Left ventricle myocardium inferior (tissue), 1 donor: ENCODE data around the gene CEACAM21. TPM values are rescaled to one million over a fixed set of nuclear protein-coding genes. Genes with fewer than 3 reads are reported as not detected.
"Not testable (repeated sequence)": the region's sequence is repeated elsewhere in the genome, so short reads cannot be mapped to it uniquely, and the experiment has no call there.

Source experiments
- DNase-seq: peaks from one replicate; pipeline ENCODE4 v3.0.0-alpha.2; 2020
- H3K27ac ChIP-seq: fragments of 200-600 bp; replicated peaks from 2 replicates; pipeline ENCODE4 v1.8.0; 2021
- H3K27me3 ChIP-seq: fragments of 200-600 bp; 2 replicates; pipeline ENCODE4 v1.8.0; 2021; ENCODE audit warnings: low read depth
- H3K36me3 ChIP-seq: fragments of 200-600 bp; 2 replicates; pipeline ENCODE4 v1.8.0; 2021
- H3K4me1 ChIP-seq: fragments of 200-600 bp; 2 replicates; pipeline ENCODE4 v1.8.0; 2021
- H3K4me3 ChIP-seq: fragments of 200-600 bp; 2 replicates; pipeline ENCODE4 v1.8.0; 2021; ENCODE audit warnings: mild to moderate bottlenecking, moderate library complexity
- H3K9me3 ChIP-seq: fragments of 200-600 bp; replicated peaks from 2 replicates; pipeline ENCODE4 v1.8.0; 2021
- CTCF ChIP-seq: fragments of 200-600 bp; IDR thresholded peaks from 2 replicates; pipeline ENCODE4 v1.8.0; 2021; ENCODE audit warnings: antibody characterized with exemption, mild to moderate bottlenecking, borderline replicate concordance
- intact Hi-C: fragments of 100-400 bp; cut with micrococcal nuclease; formaldehyde crosslinking; loops from one replicate; pipeline ENCODE4 v1.11.0; 2022
- total RNA-seq: library from RNA; stranded (reverse); fragmentation: NEBNext Ultra II Directional; extraction: Animal tissue kit (Norgen Biotek cat#: 25700); gene quantifications from one replicate; pipeline ENCODE4 v1.2.1, GENCODE V29; 2021
- donor health status: DM: no; HTN: yes; CAD: no; lungs with severe emphysema.

CEACAM21 gene
- total RNA-seq, 1 donor from 2014 or later, result 0.60 TPM

DNA sequence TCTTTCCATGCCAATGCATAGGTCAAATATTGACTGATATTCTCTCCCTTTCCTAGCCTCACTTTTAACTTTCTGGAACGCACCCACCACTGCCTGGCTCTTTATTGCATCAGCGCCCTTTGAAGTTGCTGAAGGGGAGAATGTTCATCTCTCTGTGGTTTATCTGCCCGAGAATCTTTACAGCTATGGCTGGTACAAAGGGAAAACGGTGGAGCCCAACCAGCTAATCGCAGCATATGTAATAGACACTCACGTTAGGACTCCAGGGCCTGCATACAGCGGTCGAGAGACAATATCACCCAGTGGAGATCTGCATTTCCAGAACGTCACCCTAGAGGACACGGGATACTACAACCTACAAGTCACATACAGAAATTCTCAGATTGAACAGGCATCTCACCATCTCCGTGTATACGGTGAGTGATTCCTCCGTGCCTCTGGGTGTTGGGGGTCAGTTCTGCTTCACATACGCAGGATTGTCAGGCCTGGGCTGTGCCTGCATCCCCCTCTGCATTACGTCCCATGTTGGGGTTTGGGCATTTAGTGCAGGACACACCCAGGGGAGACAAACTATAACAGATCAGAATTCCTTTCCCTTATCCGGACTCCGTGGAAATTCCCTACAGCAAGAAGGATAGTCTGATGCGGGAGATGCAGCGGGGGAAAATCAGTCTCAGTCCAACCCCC is 1.3 kb downstream of the CEACAM21 start:
- no peak for TF ChIP-seq CTCF
- Histone ChIP-seq H3K9me3 (peaks cover 20% of the 10 kb centered on the region), H3K27me3 (peaks cover 38% of the 10 kb centered on the region), H3K4me1 (peaks cover 8% of the 10 kb centered on the region), H3K36me3 (no peaks in the 10 kb centered on the region), H3K4me3 (no peak overlapping the region), H3K27ac (no peak overlapping the region)
- DNase-seq, result no peak
- intact Hi-C loops, result no loop called here

- no peak for TF ChIP-seq CTCF
- Histone ChIP-seq H3K27ac (no peak overlapping the region), H3K9me3 (peaks cover 26% of the 10 kb centered on the region), H3K27me3 (peaks cover 32% of the 10 kb centered on the region), H3K36me3 (no peaks in the 10 kb centered on the region), H3K4me3 (no peak overlapping the region), H3K4me1 (peaks cover 8% of the 10 kb centered on the region)
- DNase-seq, result no peak
- intact Hi-C loops, result no loop called here
Observed at GRCh38 chr19:41577833-41578232, 1.9 kb downstream of the CEACAM21 start.

- H3K4me3 ChIP-seq, result no peak overlapping the region
- DNase-seq, result no peak
- peaks cover 23% of the 10 kb centered on the region for H3K27me3 ChIP-seq
- intact Hi-C loops, result no loop called here
- no peak overlapping the region for H3K27ac ChIP-seq
- no peaks in the 10 kb centered on the region for H3K36me3 ChIP-seq
- H3K9me3 ChIP-seq, result peaks cover 36% of the 10 kb centered on the region
- H3K4me1 ChIP-seq, result peaks cover 8% of the 10 kb centered on the region
- no peak for TF ChIP-seq CTCF
Observed at GRCh38 chr19:41578886-41579285, 2.9 kb downstream of the CEACAM21 start.

DNA sequence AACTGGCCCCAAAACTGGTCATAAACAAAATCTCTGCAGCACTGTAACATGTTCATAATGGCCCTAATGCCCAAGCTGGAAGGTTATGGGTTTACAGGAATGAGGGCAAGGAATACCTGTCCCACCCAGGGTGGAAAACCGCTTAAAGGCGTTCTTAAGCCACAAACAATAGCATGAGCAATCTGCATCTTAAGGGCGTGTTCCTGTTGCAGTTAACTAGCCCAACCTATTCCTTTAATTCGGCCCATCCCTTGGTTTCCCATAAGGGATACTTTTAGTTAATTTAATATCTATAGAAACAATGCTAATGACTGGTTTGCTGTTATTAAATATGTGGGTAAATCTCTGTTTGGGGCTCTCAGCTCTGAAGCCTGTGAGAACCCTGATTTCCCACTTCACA is 5.1 kb downstream of the CEACAM21 start:
- H3K4me3 ChIP-seq, H3K36me3 ChIP-seq, DNase-seq, H3K4me1 ChIP-seq, intact Hi-C loops, H3K27ac ChIP-seq: not testable (repeated sequence)
- peaks cover 22% of the 10 kb centered on the region for H3K27me3 ChIP-seq
- H3K9me3 ChIP-seq, result peaks cover 38% of the 10 kb centered on the region

- H3K36me3 ChIP-seq, intact Hi-C loops, H3K27ac ChIP-seq: not testable (repeated sequence)
Observed at GRCh38 chr19:41582577-41583182, 6.7 kb downstream of the CEACAM21 start.

GRCh38 chr19:41584260-41584810 is 8.4 kb downstream of the CEACAM21 start:
- no peak for TF ChIP-seq CTCF
- Histone ChIP-seq H3K9me3 (peaks cover 38% of the 10 kb centered on the region), H3K4me3 (no peak overlapping the region), H3K27me3 (peaks cover 21% of the 10 kb centered on the region), H3K4me1 (no peaks in the 10 kb centered on the region), H3K27ac (no peak overlapping the region), H3K36me3 (no peaks in the 10 kb centered on the region)
- no peak for DNase-seq
- intact Hi-C loops, result no loop called here

More at GRCh38 chr19:41582577-41583182, 6.7 kb downstream of the CEACAM21 start:
- Histone ChIP-seq H3K27me3 (peaks cover 21% of the 10 kb centered on the region), H3K9me3 (peaks cover 38% of the 10 kb centered on the region)
- not testable (repeated sequence) for H3K4me3 ChIP-seq, H3K4me1 ChIP-seq, DNase-seq
